GM19455 (cell line): Measurements from ENCODE around the gene HOGA1.
"Not testable (repeated sequence)": the region's sequence is repeated elsewhere in the genome, so short reads cannot be mapped to it uniquely, and the experiment has no call there.

Experiments used
- ATAC-seq: cut with Tn5 transposase; IDR thresholded peaks from one replicate; pipeline ENCODE4 v1.9.1; 2021; ENCODE audit not compliant: unreplicated experiment

Gene HOGA1

DNA sequence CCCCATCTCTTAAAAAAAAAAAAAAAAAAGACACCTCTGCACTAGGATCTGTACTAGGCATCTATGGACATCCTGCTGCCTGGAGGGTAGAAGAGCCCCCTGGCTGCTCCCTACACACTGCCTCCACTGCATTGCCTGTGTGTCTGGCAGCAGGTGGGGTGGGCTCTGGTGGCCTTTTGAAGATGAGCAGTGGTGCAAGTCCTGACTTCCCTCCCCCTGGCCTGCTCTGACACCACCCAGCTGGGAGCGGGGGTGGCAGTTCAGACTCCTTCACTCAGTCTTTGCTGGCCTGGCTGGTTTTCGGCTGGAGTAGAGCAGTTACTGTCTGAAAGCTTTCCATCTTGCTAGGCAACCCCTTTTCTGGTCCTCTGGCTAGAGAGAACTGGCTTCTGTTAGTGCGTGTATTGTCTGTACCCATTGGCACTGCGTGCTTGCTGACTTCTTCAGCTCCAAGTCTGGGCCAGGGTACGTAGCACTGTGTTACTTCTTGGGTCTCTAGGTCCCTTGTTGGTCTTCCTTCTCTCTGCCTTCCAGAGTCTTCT, 23.0 kb downstream of the HOGA1 start:
- ATAC-seq = no peak

DNA sequence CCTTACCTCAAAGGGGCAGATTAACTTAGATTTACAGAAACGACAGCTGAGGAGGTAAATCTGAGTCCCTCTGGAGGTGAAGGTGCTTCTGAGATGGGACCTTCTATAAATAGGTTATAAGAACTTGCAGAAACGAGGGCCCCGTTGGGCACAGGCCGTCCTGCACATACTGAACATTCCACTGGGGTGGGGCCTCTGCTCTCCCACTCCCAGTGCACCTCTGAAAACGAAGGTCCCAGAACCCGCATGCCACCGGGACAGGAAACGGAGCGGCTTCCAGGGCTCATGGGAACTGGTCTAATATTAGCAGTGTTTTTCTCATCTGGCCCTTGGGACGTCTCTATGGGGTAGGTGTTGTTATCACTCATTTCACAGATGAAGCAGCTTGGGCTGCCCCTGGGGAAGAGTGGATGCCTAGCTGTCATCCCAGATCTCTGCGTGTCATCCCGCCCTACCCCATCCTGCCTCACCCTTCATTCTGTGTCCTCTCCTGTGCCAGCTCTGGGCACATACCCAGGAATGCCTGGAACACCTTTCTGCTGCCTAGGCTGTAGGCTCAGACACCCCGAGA, 24.9 kb downstream of the HOGA1 start:
- ATAC-seq = no peak

DNA sequence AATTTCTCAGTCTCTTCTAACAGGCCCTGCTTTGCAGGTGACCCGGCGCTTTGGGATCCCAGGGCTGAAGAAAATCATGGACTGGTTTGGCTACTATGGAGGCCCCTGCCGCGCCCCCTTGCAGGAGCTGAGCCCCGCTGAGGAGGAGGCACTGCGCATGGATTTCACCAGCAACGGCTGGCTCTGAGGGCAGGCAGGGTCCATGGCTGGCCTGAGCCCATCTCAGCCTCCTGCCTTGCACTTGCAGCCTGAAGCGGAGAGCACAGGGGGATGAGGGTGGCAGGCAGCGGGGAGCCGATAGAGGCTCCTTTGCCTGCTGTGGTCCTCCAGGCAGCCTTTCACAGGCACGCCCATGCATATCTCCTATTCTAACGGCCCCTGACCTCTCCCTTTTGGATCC, 27.3 kb downstream of the HOGA1 start:
- ATAC-seq = no peak

DNA sequence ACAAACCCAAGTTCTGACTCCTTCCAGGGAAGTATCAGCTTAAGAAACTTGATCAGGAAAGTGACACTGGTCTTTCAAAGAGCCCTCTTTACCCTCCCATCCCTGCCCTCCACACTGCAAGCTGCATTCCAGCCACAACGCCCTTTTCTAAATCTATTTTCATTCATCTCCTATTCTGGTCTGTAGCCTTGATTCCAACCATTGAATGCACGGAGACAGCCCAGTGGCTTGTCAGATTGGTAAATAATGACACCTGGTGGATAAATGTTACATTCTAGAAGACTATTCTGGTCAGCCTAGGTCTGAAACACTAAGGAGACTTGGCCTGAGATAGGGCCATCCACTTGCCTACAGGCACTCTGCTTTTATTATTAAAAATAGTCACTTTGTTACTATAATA, 28.2 kb downstream of the HOGA1 start:
- no peak for ATAC-seq

DNA sequence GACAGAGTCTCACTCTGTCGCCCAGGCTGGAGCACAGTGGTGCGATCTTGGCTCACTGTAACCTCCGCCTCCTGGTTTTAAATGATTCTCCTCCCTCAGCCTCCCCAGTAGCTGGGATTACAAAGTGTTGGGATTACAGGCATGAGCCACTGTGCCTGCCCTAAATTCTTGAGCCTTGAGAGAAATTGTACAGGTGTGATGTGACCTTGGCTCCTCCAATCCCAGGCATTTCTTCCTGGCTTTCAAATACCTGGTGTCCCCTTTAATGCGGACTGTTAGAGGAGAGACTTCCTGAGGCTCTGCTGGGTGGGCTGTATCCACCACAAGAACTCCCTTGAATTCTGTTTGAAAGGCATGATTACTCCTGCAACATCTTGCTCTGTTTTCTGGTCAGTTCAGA, 34.1 kb downstream of the HOGA1 start:
- no peak for ATAC-seq

DNA sequence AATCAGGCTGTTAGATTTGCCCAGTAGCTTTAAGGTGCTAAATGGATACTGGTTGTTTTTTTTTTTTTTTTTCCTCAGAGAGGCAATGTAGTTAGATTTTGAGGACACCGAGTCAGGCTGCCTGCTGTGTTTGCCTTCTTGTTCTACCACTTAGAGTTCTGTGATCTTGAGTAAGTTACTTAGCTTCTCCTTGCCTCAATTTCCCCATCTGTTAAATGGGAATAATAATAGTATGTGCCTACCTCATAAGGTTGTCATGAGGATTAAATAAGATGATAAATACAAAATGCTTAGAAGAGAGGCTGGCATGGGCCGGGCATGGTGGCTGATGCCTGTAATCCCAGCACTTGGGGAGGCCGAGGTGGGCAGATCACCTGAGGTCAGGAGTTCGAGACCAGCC, 34.5 kb downstream of the HOGA1 start:
- no peak for ATAC-seq

DNA sequence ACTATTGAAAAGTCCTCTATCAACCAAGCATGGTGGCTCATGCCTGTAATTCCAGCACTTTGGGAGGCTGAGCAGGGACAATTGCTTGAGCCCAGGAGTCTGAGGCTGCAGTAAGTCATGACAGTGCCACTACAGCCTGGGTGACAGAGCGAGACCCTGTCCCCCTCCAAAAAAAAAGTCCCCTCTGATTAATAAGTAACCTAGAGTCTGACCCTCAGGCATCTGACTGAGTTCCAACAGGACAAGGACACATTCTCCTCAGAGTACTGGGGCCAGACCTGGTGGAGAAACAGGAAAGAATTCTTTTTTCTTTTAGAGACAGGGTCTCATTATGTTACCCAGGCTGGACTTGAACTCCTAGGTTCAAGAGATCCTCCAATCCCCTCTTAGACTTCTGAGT, 39.1 kb downstream of the HOGA1 start:
- ATAC-seq = no peak

DNA sequence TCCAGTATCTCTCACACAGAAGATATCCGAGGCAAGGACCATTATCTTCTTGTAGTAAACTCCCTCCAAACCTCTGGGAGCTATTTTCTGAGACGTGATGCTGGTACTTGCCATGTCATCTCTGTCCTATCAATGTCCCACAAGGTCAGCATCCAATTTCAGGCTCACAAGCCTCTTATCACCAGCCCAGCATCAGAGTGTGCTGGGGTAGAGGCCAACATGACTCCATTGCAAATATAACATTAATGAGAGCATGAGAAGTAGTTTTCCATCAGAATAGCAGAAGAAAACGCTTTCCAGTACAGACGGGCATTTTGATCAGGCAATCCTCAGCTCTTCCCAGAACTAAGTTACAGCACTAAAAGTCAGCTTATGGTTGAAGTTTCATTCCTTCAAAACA, 43.5 kb downstream of the HOGA1 start:
- ATAC-seq = no peak

DNA sequence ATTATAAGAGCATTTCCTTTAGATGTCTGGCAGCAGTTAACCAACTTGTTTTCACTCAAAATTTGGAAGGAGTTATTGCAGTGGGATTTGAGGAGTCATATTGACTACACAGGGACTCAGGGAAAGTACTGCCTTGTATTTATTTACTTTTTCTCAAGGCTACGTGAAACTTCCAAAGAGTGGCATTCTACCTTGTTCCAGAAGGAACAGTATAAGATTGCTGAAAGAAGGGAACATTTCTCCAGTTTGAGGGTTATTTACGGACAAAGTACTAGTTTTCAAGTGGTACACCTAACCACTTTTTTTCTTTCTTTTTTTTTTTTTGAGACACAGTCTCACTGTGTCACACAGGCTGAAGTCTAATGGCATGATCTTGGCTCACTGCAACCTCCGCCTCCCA, 44.0 kb downstream of the HOGA1 start:
- ATAC-seq = no peak

DNA sequence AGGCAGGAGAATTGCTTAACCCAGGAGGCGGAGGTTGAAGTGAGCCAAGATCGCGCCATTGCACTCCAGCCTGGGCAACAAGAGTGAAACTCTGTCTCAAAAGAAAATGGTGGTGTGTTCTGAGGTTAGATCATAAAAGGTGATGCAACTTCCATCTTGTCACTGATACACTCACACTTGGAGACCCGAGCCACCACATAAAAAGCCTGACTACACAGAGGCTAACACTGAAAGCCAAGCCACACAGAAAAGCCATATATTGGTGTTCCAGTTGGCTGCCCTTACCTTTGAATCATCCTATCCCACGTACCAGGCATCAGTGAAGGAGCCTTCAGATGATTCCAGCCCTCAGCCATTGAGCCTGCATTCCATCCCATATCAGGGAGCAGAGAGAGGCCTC, 45.1 kb downstream of the HOGA1 start:
- no peak for ATAC-seq

DNA sequence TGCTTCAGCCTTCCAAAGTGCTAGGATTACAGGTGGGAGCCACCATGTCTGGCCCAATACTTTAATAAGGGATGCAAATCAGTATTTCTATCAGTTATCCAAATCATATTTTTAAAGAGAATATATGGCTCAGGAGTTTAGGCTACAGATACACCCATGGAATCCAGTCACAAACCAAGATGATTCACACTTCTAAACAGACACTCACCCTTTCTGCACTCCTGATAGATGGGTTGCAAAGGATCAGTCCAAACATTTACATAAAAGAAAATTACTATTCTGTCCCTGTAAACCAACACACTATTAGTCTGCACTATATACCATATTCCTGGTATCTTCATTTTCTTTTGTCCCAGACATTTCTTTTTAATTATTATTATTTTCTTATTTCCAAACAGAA, 46.9 kb downstream of the HOGA1 start:
- no peak for ATAC-seq

DNA sequence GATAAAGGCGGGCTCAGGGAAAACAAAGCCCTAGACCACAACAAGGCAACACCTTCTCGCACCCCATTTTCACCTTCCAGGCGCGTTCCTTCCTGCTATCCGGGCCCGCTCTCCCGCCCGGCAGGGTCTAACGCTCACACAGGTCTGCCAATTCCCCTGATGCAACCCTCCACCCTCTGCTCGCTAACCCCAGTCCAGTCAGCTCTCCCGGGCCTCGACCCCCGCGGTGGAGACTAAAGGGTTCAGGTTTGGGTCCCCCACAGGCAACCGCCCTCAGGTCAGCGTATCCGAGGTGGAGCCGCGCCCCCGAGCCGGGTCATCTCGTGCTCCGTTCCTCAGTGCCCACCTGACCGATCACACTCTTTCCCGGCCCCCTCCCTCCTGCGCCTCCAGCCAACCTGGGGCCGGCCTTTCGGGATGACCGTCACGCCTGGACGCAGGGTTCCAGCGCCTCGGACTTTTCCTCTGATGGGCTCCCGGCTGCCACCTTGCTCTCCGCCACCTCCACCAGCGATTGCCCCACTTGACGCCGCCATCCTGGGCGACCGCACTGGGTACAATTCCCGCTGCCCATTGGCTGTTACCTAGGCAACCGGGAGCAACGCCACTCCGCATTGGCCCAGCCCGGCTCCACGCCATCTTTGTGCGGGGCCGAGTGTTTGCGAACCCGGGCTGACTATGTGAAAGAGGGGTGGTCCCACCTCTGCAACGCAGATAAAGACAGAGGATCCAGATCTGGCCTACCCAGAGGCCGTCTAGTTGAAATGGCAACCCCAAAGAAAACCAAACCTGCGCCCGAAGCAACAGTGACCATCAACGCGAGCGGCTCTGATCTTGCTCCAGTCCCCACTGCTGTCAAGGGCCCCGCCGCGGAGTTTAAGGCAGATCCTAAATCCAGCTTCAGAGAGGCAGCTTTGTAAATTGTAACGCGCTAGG, 49.0 kb downstream of the HOGA1 start, which contains the start of gene MORN4:
Gene MORN4 (minus strand): TSS at position 552 of the 936 bp plus-strand sequence. CDS start 13,847 bp downstream, outside the sequence.
- ATAC-seq = peak; percentile 99

DNA sequence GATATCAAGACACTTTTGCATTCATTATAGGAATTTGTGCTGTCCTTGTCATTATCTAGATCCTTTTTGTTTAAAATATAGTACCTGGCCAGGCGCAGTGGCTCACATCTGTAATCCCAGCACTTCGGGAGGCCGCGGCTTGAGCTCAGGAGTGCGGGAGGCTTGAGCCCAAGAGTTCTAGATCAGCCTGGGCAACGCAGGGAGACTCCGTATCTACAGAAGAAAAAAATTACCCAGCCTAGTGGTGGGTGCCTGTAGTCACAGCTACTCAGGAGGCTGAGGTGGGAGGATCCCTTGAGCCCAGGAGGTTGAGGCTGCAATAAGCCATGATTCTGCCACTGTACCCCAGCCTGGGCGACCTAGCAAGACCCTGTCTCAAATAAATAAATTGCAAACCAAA, 49.7 kb downstream of the HOGA1 start:
- ATAC-seq = no peak

DNA sequence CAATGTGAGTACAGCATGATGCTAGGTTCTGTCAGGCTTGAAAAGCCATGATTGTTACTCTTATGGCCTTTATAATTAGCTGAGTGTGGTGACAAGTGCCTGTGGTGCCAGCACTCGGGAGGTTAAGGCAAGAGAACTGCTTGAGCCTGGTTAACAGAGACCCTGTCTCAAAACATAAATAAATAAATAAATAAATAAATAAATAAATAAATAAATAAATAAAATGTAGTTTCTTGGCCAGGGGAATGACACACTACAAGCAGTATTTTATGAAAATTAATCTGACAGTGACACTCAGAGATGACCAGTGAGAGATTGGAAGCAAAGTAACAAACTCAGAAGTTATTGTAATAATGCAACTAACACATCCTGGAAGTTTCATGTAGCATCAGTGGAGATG, 51.4 kb downstream of the HOGA1 start:
- ATAC-seq = no peak

DNA sequence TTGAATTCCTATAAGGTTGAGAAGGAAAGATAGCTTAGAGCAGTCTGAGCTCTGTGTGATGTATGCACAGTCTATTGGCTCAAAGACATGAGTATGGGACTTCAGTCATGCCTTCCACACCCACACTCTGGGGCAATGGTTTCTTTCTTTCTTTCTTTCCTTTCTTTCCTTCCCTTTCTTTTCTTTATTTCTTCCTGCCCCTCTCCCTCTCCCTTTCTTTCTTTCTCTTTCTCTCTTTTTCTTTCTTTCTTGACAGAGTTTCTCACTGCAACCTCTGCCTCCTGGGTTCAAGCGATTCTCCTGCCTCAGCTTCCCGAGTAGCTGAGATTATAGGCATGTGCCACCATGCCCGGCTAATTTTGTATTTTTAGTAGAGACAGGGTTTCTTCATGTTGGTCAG, 54.9 kb downstream of the HOGA1 start:
- ATAC-seq = not testable (repeated sequence)

DNA sequence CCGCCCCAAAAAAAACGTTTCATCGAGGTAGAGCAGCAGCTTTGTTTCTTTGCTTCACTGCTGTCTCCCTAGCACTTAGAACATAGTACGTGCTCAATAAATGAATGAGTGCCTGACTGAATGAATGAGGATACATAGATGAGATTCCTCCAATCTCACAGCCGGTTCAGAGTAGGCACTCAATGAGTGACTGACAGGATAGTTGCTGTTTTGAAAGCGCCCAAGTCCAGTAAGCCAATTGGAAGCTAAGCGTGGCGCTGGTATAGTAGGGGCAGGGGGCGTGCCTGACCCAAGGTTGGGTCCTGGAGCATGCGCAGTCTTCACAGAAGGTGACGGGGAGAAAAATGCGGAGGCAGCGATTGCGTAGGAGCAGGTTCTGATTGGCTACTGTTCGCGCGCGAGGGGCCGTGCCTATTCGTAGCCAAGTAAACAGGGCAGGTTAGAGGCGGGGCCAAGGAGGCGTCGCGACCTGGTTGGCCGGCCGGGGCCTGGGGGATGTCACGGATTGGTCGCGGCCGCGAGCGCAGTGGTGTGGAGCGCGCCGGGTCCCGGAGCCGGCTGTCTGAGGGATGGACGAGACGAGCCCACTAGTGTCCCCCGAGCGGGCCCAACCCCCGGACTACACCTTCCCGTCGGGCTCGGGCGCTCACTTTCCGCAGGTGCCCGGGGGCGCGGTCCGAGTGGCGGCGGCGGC, 56.1 kb downstream of the HOGA1 start, which contains the start of gene PI4K2A:
Gene PI4K2A (plus strand): TSS at position 498 of the 694 bp plus-strand sequence. CDS start 72 bp downstream, at position 570.
- ATAC-seq = peak; percentile 99

DNA sequence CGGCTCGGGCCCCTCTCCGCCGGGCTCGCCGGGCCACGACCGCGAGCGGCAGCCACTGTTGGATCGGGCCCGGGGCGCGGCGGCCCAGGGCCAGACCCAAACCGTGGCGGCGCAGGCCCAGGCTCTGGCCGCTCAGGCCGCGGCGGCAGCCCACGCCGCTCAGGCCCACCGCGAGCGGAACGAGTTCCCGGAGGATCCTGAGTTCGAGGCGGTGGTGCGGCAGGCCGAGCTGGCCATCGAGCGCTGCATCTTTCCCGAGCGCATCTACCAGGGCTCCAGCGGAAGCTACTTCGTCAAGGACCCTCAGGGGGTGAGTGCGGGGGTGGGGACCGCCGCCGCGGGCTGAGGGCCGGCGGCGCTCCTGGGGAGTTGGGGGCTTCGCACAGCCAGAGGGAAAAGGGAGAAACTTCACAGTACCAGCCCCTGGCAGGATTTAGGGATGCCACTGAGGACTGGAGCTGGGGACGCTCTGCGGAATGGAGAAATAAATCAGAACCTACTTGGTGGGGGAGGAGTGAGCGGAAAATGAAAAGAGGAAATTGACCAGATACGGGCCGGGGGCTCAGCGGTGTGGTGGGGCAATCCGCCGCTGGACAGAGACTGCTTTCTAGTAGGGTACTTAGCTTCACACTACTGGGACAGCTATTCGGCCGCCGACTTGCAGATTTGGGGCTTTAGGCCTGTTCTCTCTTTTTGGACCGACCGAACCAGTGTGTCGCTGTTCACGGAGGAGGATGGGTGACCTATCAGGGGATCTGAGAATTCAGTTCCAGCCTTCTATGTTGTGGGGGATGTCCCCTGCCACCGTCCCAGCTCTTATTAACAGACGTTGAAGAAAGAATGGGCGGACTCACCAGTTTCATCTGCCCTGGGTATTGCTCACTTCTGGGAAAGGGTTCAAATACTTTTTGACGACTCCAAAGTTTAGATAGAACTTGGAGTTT, 57.0 kb downstream of the HOGA1 start:
- no peak for ATAC-seq

DNA sequence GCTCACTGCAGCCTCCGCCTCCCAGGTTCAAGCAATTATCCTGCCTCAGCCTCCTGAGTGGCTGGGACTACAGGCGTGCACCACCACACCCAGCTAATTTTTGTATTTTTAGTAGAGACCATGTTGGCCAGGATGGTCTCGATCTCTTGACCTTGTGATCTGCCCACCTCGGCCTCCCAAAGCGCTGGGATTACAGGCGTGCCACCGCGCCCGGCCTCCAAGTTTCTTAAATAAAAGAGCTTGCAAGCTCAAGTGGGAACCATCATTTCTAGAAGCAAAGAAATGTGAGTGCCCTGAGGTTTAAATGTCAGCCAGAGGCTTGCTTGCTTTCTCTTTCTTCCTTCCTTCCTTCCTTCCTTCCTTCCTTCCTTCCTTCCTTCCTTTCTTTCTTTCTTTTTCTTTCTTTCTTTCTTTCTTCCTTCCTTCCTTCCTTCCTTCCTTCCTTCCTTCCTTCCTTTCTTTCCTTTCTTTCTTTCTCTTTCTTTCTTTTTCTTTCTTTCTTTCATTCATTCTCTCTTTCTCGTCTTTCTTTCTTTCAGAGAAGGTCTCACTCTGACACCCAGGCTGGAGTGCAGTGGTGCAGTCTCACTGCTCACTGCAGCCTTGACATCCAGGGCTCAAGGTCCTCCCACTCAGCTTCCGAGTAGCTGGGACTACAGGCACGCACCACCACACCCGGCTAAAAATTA, 58.4 kb downstream of the HOGA1 start:
- not testable (repeated sequence) for ATAC-seq

DNA sequence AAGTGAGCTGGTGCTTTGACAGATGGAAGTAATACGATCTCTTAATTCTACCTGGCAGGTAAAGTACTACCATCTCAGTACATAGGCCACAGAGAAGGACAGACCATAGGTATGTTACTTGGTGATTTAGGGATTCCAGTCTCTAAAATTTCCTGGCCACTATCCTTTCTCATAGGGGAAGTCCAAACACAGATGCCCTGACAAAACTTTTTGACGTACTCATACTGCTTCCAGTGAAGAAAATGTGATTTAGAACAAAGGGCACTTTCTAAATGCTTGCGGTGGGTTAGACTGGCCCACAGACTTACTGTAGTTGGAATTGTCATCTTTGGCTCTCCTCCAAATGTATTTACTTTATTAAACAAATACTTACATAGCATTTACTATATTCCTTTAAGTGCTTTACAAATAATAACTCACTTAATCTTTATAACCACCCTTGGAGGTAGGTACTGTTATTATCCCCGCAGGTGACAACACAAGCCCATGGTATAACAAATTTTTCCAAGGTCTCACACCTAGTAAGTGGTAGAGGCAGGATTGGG, 59.3 kb downstream of the HOGA1 start:
- ATAC-seq = no peak
